Lung (tissue), 12 donors: ENCODE measurements around the gene RRM1. TPM values are rescaled to one million over a fixed set of nuclear protein-coding genes. Genes with fewer than 3 reads are reported as not detected.
"Not testable (repeated sequence)": the region's sequence is repeated elsewhere in the genome, so short reads cannot be mapped to it uniquely, and the experiment has no call there.

ENCODE experiments used
- ATAC-seq: fragments of 200-7000 bp; cut with Tn5 transposase; one replicate; pipeline ENCODE4 v1.9.1; 2020; ENCODE audit warnings: moderate number of reproducible peaks; ENCODE audit not compliant: insufficient read depth, low FRiP score
- DNase-seq, 3 donors: peaks; one replicate each; pipeline ENCODE4 v3.0.0-alpha.2; 2013 to 2017
- H3K27ac ChIP-seq, 2 donors: one replicate each; pipeline ENCODE4 v1.5.1; 2013; ENCODE audit warnings: mild to moderate bottlenecking in 2 of 2, moderate library complexity in 2 of 2, control low read depth in 1 of 2, inconsistent platforms in 1 of 2, low read depth in 1 of 2, low read length in 1 of 2
- H3K27me3 ChIP-seq, 3 donors: one replicate each; pipeline ENCODE4 v1.5.1; 2013; ENCODE audit warnings: low read length in 2 of 3; ENCODE audit not compliant: control insufficient read depth in 3 of 3, insufficient read depth in 3 of 3
- H3K36me3 ChIP-seq, 4 donors: one replicate each; pipeline ENCODE4 v1.5.1; 2013; ENCODE audit warnings: low read length in 4 of 4, mild to moderate bottlenecking in 1 of 4, moderate library complexity in 1 of 4; ENCODE audit not compliant: control insufficient read depth in 4 of 4, insufficient read depth in 4 of 4
- H3K4me1 ChIP-seq, 5 donors: one replicate each; pipeline ENCODE4 v1.5.1; 2013; ENCODE audit warnings: low read length in 5 of 5, mild to moderate bottlenecking in 2 of 5, moderate library complexity in 1 of 5; ENCODE audit not compliant: control insufficient read depth in 5 of 5, insufficient read depth in 5 of 5
- H3K4me3 ChIP-seq: one replicate; pipeline ENCODE4 v1.5.1; 2013; ENCODE audit warnings: mild to moderate bottlenecking, control low read depth, moderate library complexity
- H3K9ac ChIP-seq, 2 donors: one replicate each; pipeline ENCODE4 v1.5.1; 2013; ENCODE audit warnings: low read length in 2 of 2, control low read depth in 1 of 2; ENCODE audit not compliant: insufficient read depth in 1 of 2
- H3K9me3 ChIP-seq, 4 donors: one replicate each; pipeline ENCODE4 v1.5.1; 2013; ENCODE audit warnings: low read length in 3 of 4, mild to moderate bottlenecking in 1 of 4, moderate library complexity in 1 of 4; ENCODE audit not compliant: control insufficient read depth in 4 of 4, insufficient read depth in 3 of 4
- WGBS, 2 donors: extraction: QIAGEN DNeasy Blood & Tissue Kit; methylation state at CpG; one replicate each; pipeline ENCODE4 v1.1.7; 2013; 5-methylcytosine and 5-hydroxymethylcytosine counted together
- polyA plus RNA-seq, 2 donors: library from polyadenylated mRNA; stranded (reverse); fragments of 200-250 nt; gene quantifications; one replicate each; pipeline ENCODE4 v1.2.1, GENCODE V29; 2013
- total RNA-seq, 2 donors: library from RNA; depleted of rRNA in 1 of 2; stranded (reverse); fragments of >200 nt in 1 of 2; gene quantifications; one replicate each; pipeline ENCODE4 v1.2.1, GENCODE V29; 2014 to 2021
- TF ChIP-seq, protein P1 (sequence below): IDR thresholded peaks from 2 replicates; pipeline ENCODE4 v1.5.1; 2012; ENCODE audit warnings: mild to moderate bottlenecking; ENCODE audit errors: control extremely low read depth, extremely low read depth
- donor health status: control.
- donor health status: control.
- donor health status: Bipolar disorder and iron deficiency.
- donor health status: healthy.
- donor health status: DM: yes; HTN: yes; CAD: no.

The RRM1 gene
- total and polyA plus RNA-seq, 4 donors: 9.4 to 46.5 (median 25.8) TPM

DNA sequence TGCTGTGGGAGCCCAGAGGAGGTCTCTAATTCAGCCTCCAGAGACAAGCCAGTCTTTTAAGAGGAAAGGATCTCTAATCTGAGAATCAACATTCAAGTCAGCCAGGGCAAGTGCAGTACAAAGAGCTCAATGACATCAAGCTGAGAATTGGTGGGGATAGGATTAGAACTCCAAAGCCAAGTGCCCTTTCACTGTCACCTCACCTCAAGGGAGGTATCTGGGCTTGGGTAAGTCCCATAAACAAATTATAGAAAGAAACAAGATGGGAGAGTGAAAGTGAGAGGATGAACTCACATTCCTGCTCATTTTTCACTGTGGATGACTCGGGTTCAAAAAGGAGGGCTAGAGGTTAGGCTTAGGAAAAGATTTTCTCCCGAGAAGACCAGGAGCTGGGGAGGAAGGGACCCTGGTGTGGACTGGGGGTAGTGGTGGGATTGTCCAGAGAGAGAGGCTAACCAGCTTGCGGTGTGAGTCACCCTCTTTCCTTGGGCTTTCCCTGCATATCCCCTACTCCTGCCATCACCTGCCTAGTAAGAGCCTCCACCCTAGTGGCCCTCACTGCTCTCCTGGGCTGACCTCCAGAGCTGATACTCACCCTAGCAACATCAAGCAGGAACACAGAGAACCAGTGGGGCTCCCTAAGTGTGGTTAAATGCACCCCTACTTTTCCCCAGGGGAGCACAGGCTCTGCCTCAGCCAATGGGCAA, 70.4 kb downstream of the RRM1 start:
- H3K9me3 ChIP-seq: peaks cover 0 to 1% (median 0%) of the 10 kb centered on the region in 4 donors
- ATAC-seq (no peak), DNase-seq (no peak)
- TF ChIP-seq, protein P1, sequence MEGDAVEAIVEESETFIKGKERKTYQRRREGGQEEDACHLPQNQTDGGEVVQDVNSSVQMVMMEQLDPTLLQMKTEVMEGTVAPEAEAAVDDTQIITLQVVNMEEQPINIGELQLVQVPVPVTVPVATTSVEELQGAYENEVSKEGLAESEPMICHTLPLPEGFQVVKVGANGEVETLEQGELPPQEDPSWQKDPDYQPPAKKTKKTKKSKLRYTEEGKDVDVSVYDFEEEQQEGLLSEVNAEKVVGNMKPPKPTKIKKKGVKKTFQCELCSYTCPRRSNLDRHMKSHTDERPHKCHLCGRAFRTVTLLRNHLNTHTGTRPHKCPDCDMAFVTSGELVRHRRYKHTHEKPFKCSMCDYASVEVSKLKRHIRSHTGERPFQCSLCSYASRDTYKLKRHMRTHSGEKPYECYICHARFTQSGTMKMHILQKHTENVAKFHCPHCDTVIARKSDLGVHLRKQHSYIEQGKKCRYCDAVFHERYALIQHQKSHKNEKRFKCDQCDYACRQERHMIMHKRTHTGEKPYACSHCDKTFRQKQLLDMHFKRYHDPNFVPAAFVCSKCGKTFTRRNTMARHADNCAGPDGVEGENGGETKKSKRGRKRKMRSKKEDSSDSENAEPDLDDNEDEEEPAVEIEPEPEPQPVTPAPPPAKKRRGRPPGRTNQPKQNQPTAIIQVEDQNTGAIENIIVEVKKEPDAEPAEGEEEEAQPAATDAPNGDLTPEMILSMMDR: no peak
- no peaks in the 10 kb centered on the region for H3K4me1 ChIP-seq
- H3K4me3 ChIP-seq: no peak overlapping the region
- no peak overlapping the region for H3K9ac ChIP-seq
- no peak overlapping the region for H3K27ac ChIP-seq
- H3K27me3 ChIP-seq: no peaks in the 10 kb centered on the region
- 88 to 91% methylated on average over 3 of the region's 3 CpGs for WGBS, 2 donors
- H3K36me3 ChIP-seq: no peaks in the 10 kb centered on the region

DNA sequence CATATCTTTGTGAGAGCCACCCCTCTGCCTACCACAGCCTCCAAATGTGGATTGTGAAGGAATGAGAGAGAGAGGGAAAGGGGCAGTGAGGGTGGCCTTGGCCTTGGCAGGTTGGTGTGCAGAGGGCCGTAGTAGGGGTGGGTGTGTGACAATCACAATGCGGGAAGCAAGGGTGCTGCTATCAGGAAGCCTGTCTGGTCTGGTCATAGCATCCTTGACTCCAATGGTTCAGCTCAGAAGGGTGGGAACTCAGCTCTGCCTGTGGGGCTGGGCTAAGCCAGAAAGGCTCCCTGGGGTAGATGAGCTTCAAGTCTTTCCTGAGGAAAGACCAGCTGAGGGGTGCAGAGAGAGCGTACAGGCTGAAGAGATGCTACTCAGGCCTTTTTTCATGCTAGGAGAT, 72.7 kb downstream of the RRM1 start:
- TF ChIP-seq, protein P1: no peak
- 95 to 96% methylated on average over 3 of the region's 3 CpGs for WGBS, 2 donors
- no peak for DNase-seq
- H3K27me3 ChIP-seq: no peaks in the 10 kb centered on the region
- H3K9me3 ChIP-seq: peaks cover 0 to 1% (median 0%) of the 10 kb centered on the region in 4 donors
- H3K27ac ChIP-seq: no peak overlapping the region
- H3K4me1 ChIP-seq: no peaks in the 10 kb centered on the region
- ATAC-seq: no peak
- H3K9ac ChIP-seq: no peak overlapping the region
- no peak overlapping the region for H3K4me3 ChIP-seq
- H3K36me3 ChIP-seq: no peaks in the 10 kb centered on the region

- Histone ChIP-seq H3K36me3 (no peaks in the 10 kb centered on the region), H3K9me3 (peaks cover 0 to 1% (median 0%) of the 10 kb centered on the region in 4 donors), H3K27me3 (no peaks in the 10 kb centered on the region), H3K9ac (no peak overlapping the region), H3K27ac (no peak overlapping the region), H3K4me3 (no peak overlapping the region), H3K4me1 (no peaks in the 10 kb centered on the region)
- 77 to 89% methylated on average over 7 of the region's 7 CpGs for WGBS, 2 donors
- no peak for DNase-seq
- peak; percentile 19 for ATAC-seq
- TF ChIP-seq, protein P1: no peak
These were observed 73.2 kb downstream of the RRM1 start for GRCh38 chr11:4167758-4168157.

GRCh38 chr11:4175620-4176350, 81.2 kb downstream of the RRM1 start:
- not testable (repeated sequence) for H3K9ac ChIP-seq, H3K4me1 ChIP-seq, DNase-seq, H3K4me3 ChIP-seq, H3K27me3 ChIP-seq, H3K9me3 ChIP-seq, H3K36me3 ChIP-seq, H3K27ac ChIP-seq, ATAC-seq
- 78 to 80% methylated on average over 19 to 26 of the region's 33 CpGs for WGBS, 2 donors
